GM23338 (cell line): ENCODE data around the gene TAF4B.
A peak's percentile ranks its signal among the peaks of the same experiment; 100 is the strongest.

ENCODE experiments used
- CREB1 ChIP-seq: fragments of 250-450 bp; sonication (Bioruptor Pico); IDR thresholded peaks from 2 replicates; pipeline ENCODE4 v1.5.0; 2020; ENCODE audit warnings: low read depth, mild to moderate bottlenecking, moderate library complexity
- EZH2 ChIP-seq: fragments of 200-600 bp; sonication (generic); IDR thresholded peaks from one replicate; pipeline ENCODE4 v1.8.0; 2017; ENCODE audit warnings: antibody characterized with exemption, mild to moderate bottlenecking, low read depth; ENCODE audit not compliant: unreplicated experiment
- EZH2phosphoT487 ChIP-seq: fragments of 200-600 bp; sonication (generic); IDR thresholded peaks from one replicate; pipeline ENCODE4 v1.8.1; 2018; ENCODE audit warnings: antibody characterized with exemption; ENCODE audit not compliant: unreplicated experiment
- JUNB ChIP-seq: IDR thresholded peaks from one replicate; pipeline ENCODE4 v1.6.1; 2016; ENCODE audit warnings: antibody characterized with exemption; ENCODE audit not compliant: unreplicated experiment
- POLR2AphosphoS5 ChIP-seq: IDR thresholded peaks from 2 replicates; pipeline ENCODE4 v1.6.1; 2016; ENCODE audit warnings: antibody characterized with exemption, low read depth
- STAT1 ChIP-seq: IDR thresholded peaks from one replicate; pipeline ENCODE4 v1.6.1; 2016; ENCODE audit warnings: antibody characterized with exemption; ENCODE audit not compliant: unreplicated experiment
- ZNF462 ChIP-seq: fragments of 250-450 bp; sonication (Bioruptor Pico); IDR thresholded peaks from 2 replicates; pipeline ENCODE4 v1.5.0; 2020; ENCODE audit warnings: mild to moderate bottlenecking, moderate library complexity
- TF ChIP-seq, protein P1 (sequence below), 2 experiments: fragments of 200-600 bp in 1 of 2; sonication (generic) in 1 of 2; conservative IDR thresholded peaks; 2 replicates each; pipeline versions ENCODE4 v1.5.1 to v1.6.1; 2016 to 2017; ENCODE audit warnings: antibody characterized with exemption in 2 of 2, low read depth in 2 of 2, mild to moderate bottlenecking in 2 of 2, moderate library complexity in 1 of 2
- TF ChIP-seq, protein P2 (sequence below): IDR thresholded peaks from one replicate; pipeline ENCODE4 v1.6.1; 2018; ENCODE audit warnings: antibody characterized with exemption; ENCODE audit not compliant: unreplicated experiment

DNA sequence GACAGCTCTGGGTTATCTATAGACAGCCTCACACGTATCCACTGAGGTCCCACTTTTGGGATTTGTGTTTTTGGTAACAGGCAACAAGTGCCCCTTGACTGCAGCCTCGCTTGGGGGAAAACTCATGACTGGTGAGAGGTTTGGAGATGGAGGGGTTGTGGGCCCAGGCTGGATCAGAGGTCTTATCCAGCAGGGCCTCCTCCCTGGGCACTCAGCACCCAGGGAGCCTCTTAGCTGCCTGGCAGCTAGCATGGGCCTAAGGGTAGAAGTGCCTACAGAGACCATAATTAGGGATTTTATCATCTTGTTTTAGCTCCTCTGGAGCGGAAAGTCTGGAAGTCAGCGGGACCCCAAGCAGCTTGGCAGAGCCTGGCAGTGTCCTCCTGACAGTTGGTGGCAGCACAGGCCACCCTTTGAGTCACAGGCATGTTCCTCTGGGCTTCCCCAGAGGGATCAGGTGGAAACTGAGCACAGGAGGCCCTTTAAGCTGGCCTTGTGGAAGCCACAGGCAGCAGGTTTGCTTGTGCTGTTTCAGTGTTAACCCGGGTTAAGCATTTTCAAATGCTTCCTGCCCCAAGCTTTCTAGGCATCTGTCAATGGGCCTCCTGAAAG lies 179.1 kb downstream of the TAF4B start:
- TF ChIP-seq EZH2 (no peak), POLR2AphosphoS5 (no peak), STAT1 (no peak), JUNB (no peak), CREB1 (CRISPR knock-in tag) (no peak), EZH2phosphoT487 (no peak), ZNF462 (no peak)
- TF ChIP-seq, protein P1, sequence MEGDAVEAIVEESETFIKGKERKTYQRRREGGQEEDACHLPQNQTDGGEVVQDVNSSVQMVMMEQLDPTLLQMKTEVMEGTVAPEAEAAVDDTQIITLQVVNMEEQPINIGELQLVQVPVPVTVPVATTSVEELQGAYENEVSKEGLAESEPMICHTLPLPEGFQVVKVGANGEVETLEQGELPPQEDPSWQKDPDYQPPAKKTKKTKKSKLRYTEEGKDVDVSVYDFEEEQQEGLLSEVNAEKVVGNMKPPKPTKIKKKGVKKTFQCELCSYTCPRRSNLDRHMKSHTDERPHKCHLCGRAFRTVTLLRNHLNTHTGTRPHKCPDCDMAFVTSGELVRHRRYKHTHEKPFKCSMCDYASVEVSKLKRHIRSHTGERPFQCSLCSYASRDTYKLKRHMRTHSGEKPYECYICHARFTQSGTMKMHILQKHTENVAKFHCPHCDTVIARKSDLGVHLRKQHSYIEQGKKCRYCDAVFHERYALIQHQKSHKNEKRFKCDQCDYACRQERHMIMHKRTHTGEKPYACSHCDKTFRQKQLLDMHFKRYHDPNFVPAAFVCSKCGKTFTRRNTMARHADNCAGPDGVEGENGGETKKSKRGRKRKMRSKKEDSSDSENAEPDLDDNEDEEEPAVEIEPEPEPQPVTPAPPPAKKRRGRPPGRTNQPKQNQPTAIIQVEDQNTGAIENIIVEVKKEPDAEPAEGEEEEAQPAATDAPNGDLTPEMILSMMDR (conservative IDR thresholded peaks at IDR 0.05; ENCODE audit: low read depth in 2 of 2), result peak; percentile 38 to 78
- TF ChIP-seq, protein P2, sequence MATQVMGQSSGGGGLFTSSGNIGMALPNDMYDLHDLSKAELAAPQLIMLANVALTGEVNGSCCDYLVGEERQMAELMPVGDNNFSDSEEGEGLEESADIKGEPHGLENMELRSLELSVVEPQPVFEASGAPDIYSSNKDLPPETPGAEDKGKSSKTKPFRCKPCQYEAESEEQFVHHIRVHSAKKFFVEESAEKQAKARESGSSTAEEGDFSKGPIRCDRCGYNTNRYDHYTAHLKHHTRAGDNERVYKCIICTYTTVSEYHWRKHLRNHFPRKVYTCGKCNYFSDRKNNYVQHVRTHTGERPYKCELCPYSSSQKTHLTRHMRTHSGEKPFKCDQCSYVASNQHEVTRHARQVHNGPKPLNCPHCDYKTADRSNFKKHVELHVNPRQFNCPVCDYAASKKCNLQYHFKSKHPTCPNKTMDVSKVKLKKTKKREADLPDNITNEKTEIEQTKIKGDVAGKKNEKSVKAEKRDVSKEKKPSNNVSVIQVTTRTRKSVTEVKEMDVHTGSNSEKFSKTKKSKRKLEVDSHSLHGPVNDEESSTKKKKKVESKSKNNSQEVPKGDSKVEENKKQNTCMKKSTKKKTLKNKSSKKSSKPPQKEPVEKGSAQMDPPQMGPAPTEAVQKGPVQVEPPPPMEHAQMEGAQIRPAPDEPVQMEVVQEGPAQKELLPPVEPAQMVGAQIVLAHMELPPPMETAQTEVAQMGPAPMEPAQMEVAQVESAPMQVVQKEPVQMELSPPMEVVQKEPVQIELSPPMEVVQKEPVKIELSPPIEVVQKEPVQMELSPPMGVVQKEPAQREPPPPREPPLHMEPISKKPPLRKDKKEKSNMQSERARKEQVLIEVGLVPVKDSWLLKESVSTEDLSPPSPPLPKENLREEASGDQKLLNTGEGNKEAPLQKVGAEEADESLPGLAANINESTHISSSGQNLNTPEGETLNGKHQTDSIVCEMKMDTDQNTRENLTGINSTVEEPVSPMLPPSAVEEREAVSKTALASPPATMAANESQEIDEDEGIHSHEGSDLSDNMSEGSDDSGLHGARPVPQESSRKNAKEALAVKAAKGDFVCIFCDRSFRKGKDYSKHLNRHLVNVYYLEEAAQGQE, result no peak
